ACC112 (cell line): ENCODE measurements around the gene DEXI.
"Not testable (repeated sequence)": the region's sequence is repeated elsewhere in the genome, so short reads cannot be mapped to it uniquely, and the experiment has no call there.

Experiments used
- H2AFZ ChIP-seq: fragments of 200-600 bp; sonication (generic); one replicate; pipeline ENCODE4 v1.6.0; 2017; ENCODE audit warnings: antibody characterized with exemption, low read length; ENCODE audit not compliant: unreplicated experiment
- H3K27ac ChIP-seq: fragments of 200-600 bp; sonication (generic); 2 replicates; pipeline ENCODE4 v1.5.1; 2014; ENCODE audit warnings: low read depth, mild to moderate bottlenecking, antibody characterized with exemption, low read length, moderate library complexity
- H3K27me3 ChIP-seq: fragments of 200-600 bp; sonication (generic); 2 replicates; pipeline ENCODE4 v1.6.1; 2014; ENCODE audit warnings: mild to moderate bottlenecking, antibody characterized with exemption, low read length, moderate library complexity, mixed read lengths; ENCODE audit not compliant: insufficient read depth
- H3K36me3 ChIP-seq: fragments of 200-600 bp; sonication (generic); 2 replicates; pipeline ENCODE4 v1.6.1; 2016; ENCODE audit warnings: mild to moderate bottlenecking, antibody characterized with exemption, low read length, moderate library complexity, mixed read lengths; ENCODE audit not compliant: insufficient read depth
- H3K4me1 ChIP-seq: fragments of 200-600 bp; sonication (generic); one replicate; pipeline ENCODE4 v1.6.1; 2016; ENCODE audit warnings: low read length, mixed read lengths; ENCODE audit not compliant: insufficient read depth, unreplicated experiment, control insufficient read depth
- H3K4me3 ChIP-seq: fragments of 200-600 bp; sonication (generic); 2 replicates; pipeline ENCODE4 v1.5.1; 2014; ENCODE audit warnings: mild to moderate bottlenecking, low read depth, low read length
- H3K79me2 ChIP-seq: fragments of 200-600 bp; sonication (generic); one replicate; pipeline ENCODE4 v1.6.0; 2016; ENCODE audit warnings: low read length; ENCODE audit not compliant: control insufficient read depth, unreplicated experiment, insufficient read depth

The DEXI gene

DNA sequence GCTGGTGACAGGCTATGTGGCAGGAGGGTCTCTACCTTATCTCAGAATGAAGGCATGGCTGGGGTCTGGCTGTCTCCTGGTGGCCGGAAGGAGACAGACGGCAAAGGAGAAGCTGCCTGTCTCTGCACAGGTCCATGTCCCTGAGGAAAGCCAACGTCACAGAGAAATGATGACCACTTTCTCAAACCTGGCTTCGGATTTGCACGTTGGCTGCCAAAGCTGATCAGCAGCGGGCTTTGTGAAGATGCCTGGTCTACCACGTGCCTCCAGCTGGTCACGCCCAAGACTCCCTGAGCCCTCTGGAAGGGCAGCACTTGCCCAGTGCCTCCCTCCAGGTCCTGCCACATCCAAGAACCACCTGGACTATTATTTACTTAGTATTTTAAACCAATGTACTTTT lies 8.4 kb downstream of the DEXI start:
- H2AFZ ChIP-seq = no peak overlapping the region
- no peak overlapping the region for H3K27ac ChIP-seq
- H3K27me3 ChIP-seq = no peaks in the 10 kb centered on the region
- no peaks in the 10 kb centered on the region for H3K36me3 ChIP-seq
- H3K4me1 ChIP-seq = peaks cover 22% of the 10 kb centered on the region
- no peak overlapping the region for H3K4me3 ChIP-seq
- peaks cover 60% of the 10 kb centered on the region for H3K79me2 ChIP-seq

- peaks cover 14% of the 10 kb centered on the region for H3K4me1 ChIP-seq
- no peak overlapping the region for H2AFZ ChIP-seq
- H3K27ac ChIP-seq = no peak overlapping the region
- no peaks in the 10 kb centered on the region for H3K27me3 ChIP-seq
- peaks cover 53% of the 10 kb centered on the region for H3K79me2 ChIP-seq
- H3K4me3 ChIP-seq = no peak overlapping the region
- no peaks in the 10 kb centered on the region for H3K36me3 ChIP-seq
Observed at GRCh38 chr16:10932959-10933710, 9.1 kb downstream of the DEXI start.

GRCh38 chr16:10931977-10932632 lies 10.2 kb downstream of the DEXI start:
- Histone ChIP-seq H3K4me3 (no peak overlapping the region), H3K4me1 (peaks cover 6% of the 10 kb centered on the region), H3K27ac (no peak overlapping the region), H3K79me2 (peaks cover 43% of the 10 kb centered on the region), H3K27me3 (no peaks in the 10 kb centered on the region), H3K36me3 (no peaks in the 10 kb centered on the region), H2AFZ (no peak overlapping the region)

DNA sequence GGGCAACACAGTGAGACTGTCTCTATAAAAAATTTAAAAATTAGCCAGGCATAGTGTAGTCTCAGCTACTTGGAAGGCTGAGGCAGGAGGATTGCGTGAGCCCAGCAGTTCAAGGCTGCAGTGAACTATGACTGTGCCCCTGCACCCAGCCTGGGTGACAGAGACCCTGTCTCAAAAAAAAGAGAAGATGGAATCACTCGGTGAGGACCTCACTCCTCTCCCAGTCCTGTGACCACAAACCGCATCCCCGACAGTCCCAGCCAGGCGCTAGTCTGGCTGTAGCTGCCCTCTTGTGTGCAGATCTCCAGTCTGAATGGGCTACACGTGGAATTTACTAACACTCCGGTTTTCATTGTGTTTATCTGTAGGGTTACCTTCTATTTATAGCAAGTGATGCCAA lies 11.1 kb downstream of the DEXI start:
- Histone ChIP-seq H2AFZ (no peak overlapping the region), H3K4me1 (no peaks in the 10 kb centered on the region), H3K27ac (no peak overlapping the region), H3K79me2 (peaks cover 34% of the 10 kb centered on the region), H3K4me3 (no peak overlapping the region), H3K36me3 (no peaks in the 10 kb centered on the region), H3K27me3 (no peaks in the 10 kb centered on the region)

DNA sequence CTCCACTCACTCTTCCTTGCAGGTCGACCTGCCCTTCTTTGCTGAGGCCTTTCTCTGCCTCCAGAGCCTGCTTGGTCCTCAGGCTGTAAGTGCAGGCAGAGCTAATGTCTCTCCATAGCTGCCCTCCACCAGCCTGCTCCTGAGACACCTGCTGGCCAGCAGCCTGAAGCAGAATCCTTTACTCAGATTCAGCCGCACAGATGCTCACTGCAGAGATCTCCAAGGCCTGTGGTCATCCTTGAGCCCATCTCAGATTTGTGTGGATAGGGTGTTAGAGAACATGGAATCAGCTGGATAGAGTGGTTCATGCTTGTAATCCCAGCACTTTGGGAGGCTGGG lies 11.5 kb downstream of the DEXI start:
- Histone ChIP-seq H3K27ac (no peak overlapping the region), H3K36me3 (no peaks in the 10 kb centered on the region), H3K4me1 (no peaks in the 10 kb centered on the region)

GRCh38 chr16:10929853-10930754 lies 12.2 kb downstream of the DEXI start:
- no peaks in the 10 kb centered on the region for H3K27me3 ChIP-seq
- no peak overlapping the region for H3K4me3 ChIP-seq
- H3K27ac ChIP-seq = no peak overlapping the region
- no peaks in the 10 kb centered on the region for H3K36me3 ChIP-seq
- H3K4me1 ChIP-seq = no peaks in the 10 kb centered on the region
- no peak overlapping the region for H2AFZ ChIP-seq
- H3K79me2 ChIP-seq = peaks cover 26% of the 10 kb centered on the region

More for the DNA sequence above, 11.5 kb downstream of the DEXI start:
- Histone ChIP-seq H2AFZ (no peak overlapping the region), H3K27me3 (no peaks in the 10 kb centered on the region), H3K79me2 (peaks cover 31% of the 10 kb centered on the region), H3K4me3 (no peak overlapping the region)

- H3K4me1 ChIP-seq, H3K27me3 ChIP-seq, H2AFZ ChIP-seq, H3K4me3 ChIP-seq, H3K27ac ChIP-seq, H3K36me3 ChIP-seq: not testable (repeated sequence)
- peaks cover 16% of the 10 kb centered on the region for H3K79me2 ChIP-seq
Observed at GRCh38 chr16:10929097-10929496, 13.2 kb downstream of the DEXI start.

- peaks cover 3% of the 10 kb centered on the region for H3K79me2 ChIP-seq
- H3K27ac ChIP-seq = no peak overlapping the region
- no peaks in the 10 kb centered on the region for H3K36me3 ChIP-seq
- H3K4me1 ChIP-seq = peaks cover 2% of the 10 kb centered on the region
- no peak overlapping the region for H2AFZ ChIP-seq
- no peaks in the 10 kb centered on the region for H3K27me3 ChIP-seq
- H3K4me3 ChIP-seq = no peak overlapping the region
Observed at GRCh38 chr16:10927497-10928112, 14.7 kb downstream of the DEXI start.

DNA sequence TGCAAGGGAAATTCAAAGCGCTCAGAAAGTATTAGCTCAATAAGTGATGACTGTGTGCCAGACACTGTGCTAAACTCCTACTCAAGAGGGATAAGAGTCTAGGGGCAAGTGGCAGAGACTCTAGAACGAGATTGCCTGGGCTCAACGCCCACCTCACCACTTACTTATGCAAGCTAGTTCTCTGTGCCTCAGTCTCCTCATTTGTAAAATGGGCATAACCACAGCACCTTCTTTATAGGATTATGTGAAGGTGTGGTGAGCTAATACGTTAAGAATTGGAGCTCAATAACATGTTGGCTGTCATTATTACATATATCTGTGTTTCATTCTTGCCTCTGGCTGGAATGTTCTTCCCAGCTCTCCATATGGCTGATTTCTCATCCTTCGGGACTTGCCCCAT lies 15.4 kb downstream of the DEXI start:
- H3K27me3 ChIP-seq = no peaks in the 10 kb centered on the region
- no peaks in the 10 kb centered on the region for H3K36me3 ChIP-seq
- H3K4me1 ChIP-seq = peaks cover 9% of the 10 kb centered on the region
- H3K79me2 ChIP-seq = no peaks in the 10 kb centered on the region
- no peak overlapping the region for H3K4me3 ChIP-seq
- H3K27ac ChIP-seq = no peak overlapping the region
- H2AFZ ChIP-seq = no peak overlapping the region

- no peak overlapping the region for H2AFZ ChIP-seq
- H3K4me3 ChIP-seq = no peak overlapping the region
- no peaks in the 10 kb centered on the region for H3K79me2 ChIP-seq
- H3K36me3 ChIP-seq = no peaks in the 10 kb centered on the region
- H3K27ac ChIP-seq = no peak overlapping the region
- peaks cover 9% of the 10 kb centered on the region for H3K4me1 ChIP-seq
- no peaks in the 10 kb centered on the region for H3K27me3 ChIP-seq
Observed at GRCh38 chr16:10926094-10926493, 16.2 kb downstream of the DEXI start.
